SK-N-SH treated with all-trans-retinoic acid at 6 μM for 48 hours (cell line): Measurements from ENCODE around the gene PLGRKT.

Experiments
- BACH2 ChIP-seq: fragments of 250-450 bp; sonication (Bioruptor Pico); IDR thresholded peaks from 2 replicates; pipeline ENCODE4 v1.9.0; 2021; ENCODE audit warnings: mild to moderate bottlenecking, borderline replicate concordance
- TCF4 ChIP-seq: fragments of 250-450 bp; sonication (Bioruptor Pico); IDR thresholded peaks from 2 replicates; pipeline ENCODE4 v1.8.0; 2021; ENCODE audit warnings: mild to moderate bottlenecking, moderate library complexity, borderline replicate concordance

DNA sequence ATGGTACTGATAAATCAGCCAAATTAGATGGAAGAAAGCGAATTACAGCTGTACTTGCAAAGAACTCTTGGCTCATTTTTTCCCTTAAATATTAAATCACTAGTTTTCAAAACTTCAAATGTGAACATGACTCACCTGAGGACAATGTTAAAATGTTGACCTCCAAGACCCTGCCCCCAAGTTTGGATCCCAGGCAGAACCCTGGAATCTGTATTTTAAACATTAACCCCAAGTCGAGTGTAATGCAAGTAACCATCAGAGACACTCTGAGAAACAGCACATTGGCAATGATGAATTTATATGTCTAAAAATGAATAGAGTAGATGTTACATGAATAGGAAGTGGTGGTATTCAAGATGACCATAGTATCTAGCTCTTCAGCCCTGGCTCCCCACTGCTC lies 10.3 kb upstream of the PLGRKT start:
- TF ChIP-seq TCF4 (CRISPR knock-in tag) (no peak), BACH2 (CRISPR knock-in tag) (no peak)
